SK-N-SH (cell line): ENCODE results near the gene VIPR2. TPM values are rescaled to one million over a fixed set of nuclear protein-coding genes. Genes with fewer than 3 reads are reported as not detected.
"Not testable (repeated sequence)": the region's sequence is repeated elsewhere in the genome, so short reads cannot be mapped to it uniquely, and the experiment has no call there.

ENCODE experiments used
- CTCF ChIA-PET: fragments of 300-600, 350-600 bp; formaldehyde crosslinking; extraction: SDS; loops from one replicate; lab custom pipeline; 2021; lab: Yijun Ruan, JAX
- POLR2A ChIA-PET: fragments of 350-600 bp; sonication (Branson Sonifier 250); formaldehyde crosslinking; extraction: SDS; loops from one replicate; lab custom pipeline; 2020; ENCODE audit warnings: antibody characterized with exemption, inconsistent platforms; lab: Yijun Ruan, JAX
- DNase-seq: peaks from one replicate; pipeline ENCODE4 v3.0.0; 2012
- H2AFZ ChIP-seq: fragments of 200-600 bp; sonication (generic); 2 replicates; pipeline ENCODE4 v1.8.1; 2016; ENCODE audit warnings: antibody characterized with exemption, mild to moderate bottlenecking, low read depth
- H3F3A ChIP-seq: fragments of 200-600 bp; sonication (generic); replicated peaks from 2 replicates; pipeline ENCODE3; 2016; ENCODE audit warnings: antibody characterized with exemption, mild to moderate bottlenecking; ENCODE audit not compliant: insufficient read depth
- H3K27ac ChIP-seq, 2 experiments: fragments of 200-500 bp in 1 of 2; fragments of 200-600 bp in 1 of 2; sonication (Bioruptor generic) in 1 of 2; sonication (generic), shearing (Covaris generic) in 1 of 2; 2 replicates each; pipeline versions ENCODE4 v1.5.1 to v1.6.1; 2014 to 2016; ENCODE audit warnings: low read depth in 2 of 2, inconsistent platforms in 1 of 2, low read length in 1 of 2, mild to moderate bottlenecking in 1 of 2, mixed read lengths in 1 of 2
- H3K27me3 ChIP-seq: fragments of 200-600 bp; sonication (generic), shearing (Covaris generic); 2 replicates; pipeline ENCODE4 v1.6.1; 2016; ENCODE audit warnings: mixed run types; ENCODE audit not compliant: insufficient read depth
- H3K36me3 ChIP-seq, 2 experiments: fragments of 200-500 bp in 1 of 2; fragments of 200-600 bp in 1 of 2; sonication (Bioruptor generic) in 1 of 2; sonication (generic) in 1 of 2; replicated peaks in 1 of 2; 2 replicates each; pipeline versions ENCODE3 to v1.5.1; 2014 to 2016; ENCODE audit warnings: low read length in 1 of 2, mild to moderate bottlenecking in 1 of 2; ENCODE audit not compliant: insufficient read depth in 2 of 2, control insufficient read depth in 1 of 2
- H3K4me1 ChIP-seq, 2 experiments: fragments of 200-500 bp in 1 of 2; fragments of 200-600 bp in 1 of 2; sonication (Bioruptor generic) in 1 of 2; sonication (generic), shearing (Covaris generic) in 1 of 2; 2 replicates each; pipeline versions ENCODE4 v1.5.1 to v1.6.1; 2014 to 2016; ENCODE audit warnings: low read depth in 1 of 2, low read length in 1 of 2, mixed run types in 1 of 2; ENCODE audit not compliant: insufficient read depth in 2 of 2, control insufficient read depth in 1 of 2
- H3K4me2 ChIP-seq: fragments of 200-600 bp; sonication (generic), shearing (Covaris generic); 2 replicates; pipeline ENCODE4 v1.6.1; 2017; ENCODE audit warnings: mixed run types
- H3K4me3 ChIP-seq, 2 experiments: fragments of 200-500 bp in 1 of 2; fragments of 200-600 bp in 1 of 2; sonication (Bioruptor generic) in 1 of 2; sonication (generic), shearing (Covaris generic) in 1 of 2; 2 replicates each; pipeline versions ENCODE4 v1.5.1 to v1.8.1; 2014 to 2016; ENCODE audit warnings: low read depth in 2 of 2, inconsistent platforms in 1 of 2, low read length in 1 of 2, mild to moderate bottlenecking in 1 of 2, mixed read lengths in 1 of 2, moderate library complexity in 1 of 2
- H3K79me2 ChIP-seq: fragments of 200-600 bp; sonication (generic); 2 replicates; pipeline ENCODE4 v1.8.1; 2017; ENCODE audit warnings: mild to moderate bottlenecking; ENCODE audit not compliant: insufficient read depth
- H3K9ac ChIP-seq: fragments of 200-600 bp; sonication (generic); 2 replicates; pipeline ENCODE4 v1.6.1; 2017; ENCODE audit warnings: mixed run types
- H3K9me2 ChIP-seq: fragments of 200-600 bp; sonication (generic); 2 replicates; pipeline ENCODE4 v1.6.1; 2017; ENCODE audit warnings: mixed run types
- H3K9me3 ChIP-seq: fragments of 200-600 bp; sonication (generic); 2 replicates; pipeline ENCODE4 v1.6.1; 2017; ENCODE audit warnings: mixed run types, mild to moderate bottlenecking, moderate library complexity
- H4K20me1 ChIP-seq: fragments of 200-600 bp; sonication (generic); 2 replicates; pipeline ENCODE4 v1.6.1; 2017; ENCODE audit warnings: mild to moderate bottlenecking, mixed run types; ENCODE audit not compliant: insufficient read depth
- FOSL2 ChIP-seq: IDR thresholded peaks from 2 replicates; pipeline ENCODE4 v1.4.0; 2012; ENCODE audit warnings: low read depth, mild to moderate bottlenecking, moderate library complexity, borderline replicate concordance
- GATA2 ChIP-seq: sonication (generic); formaldehyde crosslinking; IDR thresholded peaks from 2 replicates; pipeline ENCODE4 v1.5.0; 2020; ENCODE audit warnings: mild to moderate bottlenecking, missing genetic modification reagents
- JUND ChIP-seq: IDR thresholded peaks from 2 replicates; pipeline ENCODE4 v1.4.0; 2012
- POLR2AphosphoS5 ChIP-seq: IDR thresholded peaks from 2 replicates; pipeline ENCODE4 v1.6.1; 2012; ENCODE audit warnings: low read depth, low read length
- RFX5 ChIP-seq: IDR thresholded peaks from 2 replicates; pipeline ENCODE4 v1.6.1; 2012; ENCODE audit warnings: mild to moderate bottlenecking, improper control_type of control experiment, low read length
- WGBS: methylation state at CpG from one replicate; pipeline ENCODE4 v1.1.6; 2017; ENCODE audit warnings: low lambda C conversion rate; 5-methylcytosine and 5-hydroxymethylcytosine counted together
- polyA plus RNA-seq, 3 experiments: library from polyadenylated mRNA; depleted of rRNA; stranded (reverse); fragments of >200 nt; gene quantifications; 2 replicates each; pipeline ENCODE4 v1.2.3, GENCODE V29; 2012
- TF ChIP-seq, protein P1 (sequence below): IDR thresholded peaks from 2 replicates; pipeline ENCODE4; 2012
- TF ChIP-seq, protein P2 (sequence below): fragments of 200-600 bp; sonication (generic); IDR thresholded peaks from 2 replicates; pipeline ENCODE4 v1.6.1; 2017; ENCODE audit warnings: antibody characterized with exemption, mild to moderate bottlenecking, moderate library complexity
- TF ChIP-seq, protein P3 (sequence below): fragments of 150-350 bp; IDR thresholded peaks from 2 replicates; pipeline ENCODE4 v1.6.1; 2017; ENCODE audit warnings: antibody characterized with exemption, low read length, low read depth, borderline replicate concordance

Gene VIPR2
- polyA plus RNA-seq, 1 of the 3 experiments (the other 2 are of a cell fraction), result not detected

DNA sequence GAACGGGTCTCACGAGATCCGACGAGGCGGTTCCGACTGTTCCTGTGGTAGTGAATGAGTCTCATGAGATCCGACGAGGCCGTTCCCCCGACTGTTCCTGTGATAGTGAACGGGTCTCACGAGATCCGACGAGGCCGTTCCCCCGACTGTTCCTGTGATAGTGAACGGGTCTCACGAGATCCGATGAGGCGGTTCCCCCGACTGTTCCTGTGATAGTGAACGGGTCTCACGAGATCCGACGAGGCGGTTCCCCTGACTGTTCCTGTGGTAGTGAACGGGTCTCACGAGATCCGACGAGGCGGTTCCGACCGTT lies 43.6 kb downstream of the VIPR2 start:
- H3K4me2 ChIP-seq, H3F3A ChIP-seq, H3K9ac ChIP-seq, H3K79me2 ChIP-seq, DNase-seq, H3K27ac ChIP-seq, H3K9me2 ChIP-seq, H3K4me3 ChIP-seq, H3K9me3 ChIP-seq, CTCF ChIA-PET, H3K36me3 ChIP-seq, POLR2A ChIA-PET, H4K20me1 ChIP-seq, H2AFZ ChIP-seq, H3K27me3 ChIP-seq: not testable (repeated sequence)
- WGBS, result 87% methylated on average over 33 of the region's 33 CpGs
- H3K4me1 ChIP-seq, result peaks cover 0 to 64% of the 10 kb centered on the region in 2 experiments; a peak in 1 of 4 replicates

DNA sequence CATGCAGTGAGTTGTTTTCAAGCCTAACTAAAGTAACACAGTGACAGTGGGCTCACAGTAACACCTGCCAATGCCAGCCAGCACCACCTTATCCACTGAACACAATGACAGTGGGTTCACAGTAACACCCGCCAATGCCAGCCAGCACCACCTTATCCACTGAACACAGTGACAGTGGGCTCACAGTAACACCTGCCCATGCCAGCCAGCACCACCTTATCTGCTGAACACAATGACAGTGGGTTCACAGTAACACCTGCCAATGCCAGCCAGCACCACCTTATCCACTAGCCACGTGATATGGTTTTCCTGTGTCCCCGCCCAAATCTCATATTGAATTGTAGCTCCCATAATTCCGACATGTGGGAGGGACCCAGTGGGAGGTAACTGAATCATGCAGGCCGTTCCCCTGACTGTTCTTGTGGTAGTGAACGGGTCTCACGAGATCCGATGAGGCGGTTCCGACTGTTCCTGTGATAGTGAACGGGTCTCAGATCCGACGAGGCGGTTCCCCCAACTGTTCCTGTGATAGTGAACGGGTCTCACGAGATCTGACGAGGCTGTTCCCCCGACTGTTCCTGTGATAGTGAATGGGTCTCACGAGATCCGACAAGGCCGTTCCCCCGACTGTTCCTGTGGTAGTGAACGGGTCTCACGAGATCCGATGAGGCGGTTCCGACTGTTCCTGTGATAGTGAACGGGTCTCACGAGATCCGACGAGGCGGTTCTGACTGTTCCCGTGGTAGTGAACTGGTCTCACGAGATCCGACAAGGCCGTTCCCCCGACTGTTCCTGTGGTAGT lies 44.2 kb downstream of the VIPR2 start:
- H3K4me1 ChIP-seq, result peaks cover 0 to 59% of the 10 kb centered on the region in 2 experiments; a peak in 1 of 4 replicates
- H2AFZ ChIP-seq, H4K20me1 ChIP-seq, H3K9me2 ChIP-seq, H3K27ac ChIP-seq, H3K9ac ChIP-seq, H3F3A ChIP-seq, H3K79me2 ChIP-seq, POLR2A ChIA-PET, H3K4me2 ChIP-seq, H3K27me3 ChIP-seq, H3K9me3 ChIP-seq, H3K4me3 ChIP-seq, H3K36me3 ChIP-seq, DNase-seq: not testable (repeated sequence)
- CTCF ChIA-PET, result interaction anchor here (1.8 kb wide), 1 partner anchor 15 kb away, joined by 4 read pairs; no protein-coding TSS in a partner anchor
- WGBS, result 85% methylated on average over 36 of the region's 37 CpGs

DNA sequence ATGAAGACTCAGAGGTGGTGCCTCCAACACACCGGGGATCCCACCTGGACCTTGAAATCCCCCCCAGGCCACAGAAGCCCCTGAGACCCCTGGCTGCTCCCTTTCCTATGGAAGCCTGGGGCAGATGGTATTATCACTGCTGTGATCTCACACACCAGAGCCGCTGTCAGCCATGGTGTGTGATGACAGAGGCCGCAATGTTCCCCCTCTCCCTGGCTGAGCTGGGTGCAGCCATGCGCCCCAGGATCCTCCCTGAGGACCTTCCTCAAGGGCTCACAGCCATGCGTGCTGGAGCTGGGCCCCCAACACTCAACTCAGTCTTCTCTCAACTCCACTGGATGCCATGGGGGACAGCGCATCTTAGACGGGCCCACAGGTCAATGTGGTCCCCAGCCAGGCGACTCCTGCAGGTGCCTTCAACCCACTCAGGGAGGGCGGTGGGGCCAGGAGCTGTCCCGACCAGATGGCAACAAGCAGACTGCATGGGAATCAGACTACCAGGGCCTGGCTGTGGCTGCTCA lies 44.9 kb downstream of the VIPR2 start:
- Histone ChIP-seq H3K4me2 (no peak overlapping the region), H3F3A (no peaks in the 10 kb centered on the region), H3K4me1 (peaks cover 0 to 51% of the 10 kb centered on the region in 2 experiments; a peak in 1 of 4 replicates), H3K9me3 (no peaks in the 10 kb centered on the region), H4K20me1 (no peaks in the 10 kb centered on the region), H3K27ac (peak overlapping the region in 1 of 2 experiments; percentile 11; a peak in 1 of 4 replicates), H3K4me3 (no peak overlapping the region), H3K9ac (no peak overlapping the region), H3K27me3 (no peaks in the 10 kb centered on the region), H3K79me2 (no peaks in the 10 kb centered on the region), H3K9me2 (no peaks in the 10 kb centered on the region), H2AFZ (no peak overlapping the region), H3K36me3 (no peaks in the 10 kb centered on the region)
- TF ChIP-seq, protein P1, sequence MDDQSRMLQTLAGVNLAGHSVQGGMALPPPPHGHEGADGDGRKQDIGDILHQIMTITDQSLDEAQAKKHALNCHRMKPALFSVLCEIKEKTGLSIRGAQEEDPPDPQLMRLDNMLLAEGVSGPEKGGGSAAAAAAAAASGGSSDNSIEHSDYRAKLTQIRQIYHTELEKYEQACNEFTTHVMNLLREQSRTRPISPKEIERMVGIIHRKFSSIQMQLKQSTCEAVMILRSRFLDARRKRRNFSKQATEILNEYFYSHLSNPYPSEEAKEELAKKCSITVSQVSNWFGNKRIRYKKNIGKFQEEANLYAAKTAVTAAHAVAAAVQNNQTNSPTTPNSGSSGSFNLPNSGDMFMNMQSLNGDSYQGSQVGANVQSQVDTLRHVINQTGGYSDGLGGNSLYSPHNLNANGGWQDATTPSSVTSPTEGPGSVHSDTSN, result no peak
- TF ChIP-seq POLR2AphosphoS5 (no peak), GATA2 (CRISPR knock-in tag) (peak; percentile 52), FOSL2 (no peak), JUND (no peak), RFX5 (no peak)
- TF ChIP-seq, protein P2, sequence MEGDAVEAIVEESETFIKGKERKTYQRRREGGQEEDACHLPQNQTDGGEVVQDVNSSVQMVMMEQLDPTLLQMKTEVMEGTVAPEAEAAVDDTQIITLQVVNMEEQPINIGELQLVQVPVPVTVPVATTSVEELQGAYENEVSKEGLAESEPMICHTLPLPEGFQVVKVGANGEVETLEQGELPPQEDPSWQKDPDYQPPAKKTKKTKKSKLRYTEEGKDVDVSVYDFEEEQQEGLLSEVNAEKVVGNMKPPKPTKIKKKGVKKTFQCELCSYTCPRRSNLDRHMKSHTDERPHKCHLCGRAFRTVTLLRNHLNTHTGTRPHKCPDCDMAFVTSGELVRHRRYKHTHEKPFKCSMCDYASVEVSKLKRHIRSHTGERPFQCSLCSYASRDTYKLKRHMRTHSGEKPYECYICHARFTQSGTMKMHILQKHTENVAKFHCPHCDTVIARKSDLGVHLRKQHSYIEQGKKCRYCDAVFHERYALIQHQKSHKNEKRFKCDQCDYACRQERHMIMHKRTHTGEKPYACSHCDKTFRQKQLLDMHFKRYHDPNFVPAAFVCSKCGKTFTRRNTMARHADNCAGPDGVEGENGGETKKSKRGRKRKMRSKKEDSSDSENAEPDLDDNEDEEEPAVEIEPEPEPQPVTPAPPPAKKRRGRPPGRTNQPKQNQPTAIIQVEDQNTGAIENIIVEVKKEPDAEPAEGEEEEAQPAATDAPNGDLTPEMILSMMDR, result no peak
- TF ChIP-seq, protein P3, sequence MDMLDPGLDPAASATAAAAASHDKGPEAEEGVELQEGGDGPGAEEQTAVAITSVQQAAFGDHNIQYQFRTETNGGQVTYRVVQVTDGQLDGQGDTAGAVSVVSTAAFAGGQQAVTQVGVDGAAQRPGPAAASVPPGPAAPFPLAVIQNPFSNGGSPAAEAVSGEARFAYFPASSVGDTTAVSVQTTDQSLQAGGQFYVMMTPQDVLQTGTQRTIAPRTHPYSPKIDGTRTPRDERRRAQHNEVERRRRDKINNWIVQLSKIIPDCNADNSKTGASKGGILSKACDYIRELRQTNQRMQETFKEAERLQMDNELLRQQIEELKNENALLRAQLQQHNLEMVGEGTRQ, result no peak
- CTCF ChIA-PET, result interaction anchor here (1.1 to 1.8 kb wide), 3 partner anchors 16 to 69 kb away, joined by 3 to 4 read pairs (median 3); no protein-coding TSS in a partner anchor
- 42% methylated on average over 6 of the region's 10 CpGs for WGBS
- POLR2A ChIA-PET, result no interaction called here
- DNase-seq, result peak; percentile 53
